K562 (cell line): ENCODE measurements around the gene MYO3B. TPM values are rescaled to one million over a fixed set of nuclear protein-coding genes. Genes with fewer than 3 reads are reported as not detected.

Experiments used
- ARID1B ChIP-seq: fragments of 450-650 bp; IDR thresholded peaks from 2 replicates; pipeline ENCODE4 v1.6.1; 2016; ENCODE audit warnings: antibody characterized with exemption, mild to moderate bottlenecking, inconsistent platforms
- ATF1 ChIP-seq, 2 experiments: fragments of 450-650 bp in 1 of 2; IDR thresholded peaks; 2 replicates each; pipeline ENCODE4 v1.6.1; 2016; ENCODE audit warnings: missing compliant biosample characterization in 1 of 2, missing genetic modification characterization in 1 of 2
- BACH1 ChIP-seq: fragments of 200-800 bp; sonication (Bioruptor generic); IDR thresholded peaks from 2 replicates; pipeline ENCODE4 v1.6.1; 2016; ENCODE audit warnings: missing genetic modification characterization, missing compliant biosample characterization
- BRCA1 ChIP-seq, 2 experiments: fragments of 450-650 bp in 1 of 2; sonication (generic) in 1 of 2; formaldehyde crosslinking in 1 of 2; IDR thresholded peaks; 2 replicates each; pipeline versions ENCODE4 v1.5.0 to v1.6.1; 2017 to 2020; ENCODE audit warnings: mild to moderate bottlenecking in 1 of 2, missing genetic modification reagents in 1 of 2
- CXXC5 ChIP-seq: fragments of 250-450 bp; sonication (Bioruptor Pico); IDR thresholded peaks from 2 replicates; pipeline ENCODE4 v1.8.0; 2022; ENCODE audit warnings: inconsistent platforms, mild to moderate bottlenecking, moderate library complexity
- DMBX1 ChIP-seq: fragments of 250-450 bp; sonication (Bioruptor Pico); IDR thresholded peaks from 2 replicates; pipeline ENCODE4 v1.8.0; 2022; ENCODE audit warnings: inconsistent platforms, mild to moderate bottlenecking, moderate library complexity, borderline replicate concordance
- FOXK2 ChIP-seq, 2 experiments: fragments of 450-650 bp; IDR thresholded peaks in 1 of 2; conservative IDR thresholded peaks in 1 of 2; 2 replicates each; pipeline ENCODE4 v1.6.1; 2016; ENCODE audit warnings: low read depth in 2 of 2, mild to moderate bottlenecking in 1 of 2
- HDAC3 ChIP-seq: fragments of 450-650 bp; IDR thresholded peaks from 2 replicates; pipeline ENCODE4 v1.6.1; 2018; ENCODE audit warnings: borderline replicate concordance, mild to moderate bottlenecking, moderate library complexity; ENCODE audit not compliant: partially characterized antibody
- KDM1A ChIP-seq, 2 experiments: fragments of 450-650 bp; IDR thresholded peaks; 2 replicates each; pipeline ENCODE4 v1.6.1; 2016; ENCODE audit warnings: mild to moderate bottlenecking in 2 of 2
- NBN ChIP-seq: fragments of 450-650 bp; IDR thresholded peaks from 2 replicates; pipeline ENCODE4 v1.6.1; 2016; ENCODE audit warnings: low read depth, mild to moderate bottlenecking
- PRPF4 ChIP-seq: fragments of 200-400 bp; formaldehyde crosslinking; IDR thresholded peaks from one replicate; pipeline ENCODE4 v1.6.1; 2017; ENCODE audit warnings: low read length, low read depth, mild to moderate bottlenecking; ENCODE audit not compliant: insufficient read depth, poor library complexity, severe bottlenecking
- RBM17 ChIP-seq: fragments of 200-400 bp; formaldehyde crosslinking; IDR thresholded peaks from 2 replicates; pipeline ENCODE4 v1.6.1; 2017; ENCODE audit warnings: low read depth, mild to moderate bottlenecking, low read length, borderline replicate concordance
- SPI1 ChIP-seq: IDR thresholded peaks from 2 replicates; pipeline ENCODE4 v1.6.1; 2011; ENCODE audit warnings: low read depth, low read length, control low read depth, borderline replicate concordance
- TCF3 ChIP-seq: sonication (generic); formaldehyde crosslinking; IDR thresholded peaks from 2 replicates; pipeline ENCODE4 v1.4.0; 2020; ENCODE audit warnings: mild to moderate bottlenecking, missing genetic modification reagents
- TRIM24 ChIP-seq, 2 experiments: fragments of 450-650 bp; IDR thresholded peaks; 2 replicates each; pipeline ENCODE4 v1.6.1; 2016
- ZHX1 ChIP-seq: fragments of 150-350 bp; conservative IDR thresholded peaks from 2 replicates; pipeline ENCODE4 v1.6.1; 2014; ENCODE audit warnings: low read length
- ZMIZ1 ChIP-seq, 2 experiments: fragments of 150-350 bp in 1 of 2; IDR thresholded peaks; 2 replicates each; pipeline ENCODE4 v1.6.1; 2012 to 2016; ENCODE audit warnings: low read depth in 2 of 2, low read length in 2 of 2, mild to moderate bottlenecking in 1 of 2, moderate library complexity in 1 of 2
- ZNF175 ChIP-seq: fragments of 200-800 bp; sonication (Bioruptor generic); IDR thresholded peaks from 2 replicates; pipeline ENCODE4 v1.6.1; 2016; ENCODE audit warnings: low read depth, mild to moderate bottlenecking, missing genetic modification characterization, missing compliant biosample characterization
- ZNF316 ChIP-seq: fragments of 450-650 bp; IDR thresholded peaks from 2 replicates; pipeline ENCODE4 v1.6.1; 2016
- ZNF395 ChIP-seq: fragments of 200-800 bp; sonication (Bioruptor generic); IDR thresholded peaks from 2 replicates; pipeline ENCODE4 v1.6.1; 2017; ENCODE audit warnings: missing genetic modification characterization, missing compliant biosample characterization
- polyA plus RNA-seq, 8 experiments: library from polyadenylated mRNA; depleted of rRNA in 4 of 8; stranded (reverse) in 5 of 8; unstranded in 3 of 8; fragments of >200 nt; fragmentation: Nextera tagmentation in 2 of 8; fragmentation: Illumina TruSeq in 1 of 8; extraction: Ambion mirVana in 2 of 8; extraction: Trizol in 1 of 8; gene quantifications; 2 replicates each; pipeline versions ENCODE4 v1.2.1 to v1.2.3, GENCODE V29; 2011 to 2014; ENCODE audit warnings: inconsistent platforms in 1 of 8, missing spikeins in 1 of 8
- total RNA-seq, 7 experiments: library from RNA; depleted of rRNA in 6 of 7; stranded (reverse); fragments of >200 nt in 6 of 7; fragmentation: Illumina TruSeq in 2 of 7; extraction: Trizol in 2 of 7; gene quantifications; 2 replicates each; pipeline versions ENCODE4 v1.2.1 to v1.2.3, GENCODE V29; 2011 to 2021; ENCODE audit warnings: low replicate concordance in 1 of 7

The MYO3B gene
- total and polyA plus RNA-seq, 9 of the 15 experiments (the other 6 are each of a cell fraction or from before 2014, with no cell fraction given): 2.7 to 6.5 (median 3.6) TPM

GRCh38 chr2:170143045-170143717 is 34.8 kb upstream of the MYO3B start (continued):
- TF ChIP-seq DMBX1 (CRISPR knock-in tag): 0 out of 2 replicates have a peak, but pooled peaks have one; percentile 49
- peak; percentile 91 to 92 for TF ChIP-seq FOXK2 (conservative IDR thresholded peaks at IDR 0.05 in 1 of 2, IDR thresholded peaks at IDR 0.05 in 1 of 2; ENCODE audit: low read depth in 2 of 2)
- peak; percentile 94 for TF ChIP-seq ZNF395
- peak; percentile 98 for TF ChIP-seq ARID1B
- TF ChIP-seq TCF3 (CRISPR knock-in tag): peak; percentile 98
- peak; percentile 68; the same call in 1 of the 2 replicates for TF ChIP-seq BACH1
- TF ChIP-seq ZNF175 (CRISPR knock-in tag): 0 out of 2 replicates have a peak, but pooled peaks have one; percentile 47
- peak; percentile 83 for TF ChIP-seq CXXC5 (CRISPR knock-in tag)
- TF ChIP-seq TRIM24 (IDR thresholded peaks at IDR 0.05): peak; percentile 94 to 96
- no peak for TF ChIP-seq ZHX1
- peak; percentile 85 to 88 for TF ChIP-seq KDM1A (IDR thresholded peaks at IDR 0.05)
- TF ChIP-seq HDAC3: peak; percentile 91
- peak in 1 of 2 experiments; percentile 93; a peak in 2 of 4 replicates for TF ChIP-seq ZMIZ1 (IDR thresholded peaks at IDR 0.05; ENCODE audit: low read depth in 2 of 2, low read length in 2 of 2)
- no peak for TF ChIP-seq BRCA1 (IDR thresholded peaks at IDR 0.05)
- TF ChIP-seq BRCA1 (CRISPR knock-in tag; IDR thresholded peaks at IDR 0.05): no peak
- TF ChIP-seq ZNF316: no peak
- TF ChIP-seq PRPF4: no peak
- peak; percentile 53; the same call in 1 of the 2 replicates for TF ChIP-seq SPI1
- TF ChIP-seq ATF1 (CRISPR knock-in tag; IDR thresholded peaks at IDR 0.05): no peak
- peak; percentile 57; the same call in 1 of the 2 replicates for TF ChIP-seq ATF1 (tag; IDR thresholded peaks at IDR 0.05)
- TF ChIP-seq RBM17: no peak
- peak; percentile 86 for TF ChIP-seq NBN
